Omental fat pad (tissue), 4 donors: ENCODE measurements around the gene IPCEF1. TPM values are rescaled to one million over a fixed set of nuclear protein-coding genes. Genes with fewer than 3 reads are reported as not detected.

Experiments
- ATAC-seq: fragments of 150-250 bp; one replicate; pipeline ENCODE4 v1.9.1; 2016; ENCODE audit warnings: mild to moderate bottlenecking, moderate library complexity; ENCODE audit not compliant: low FRiP score
- DNase-seq: peaks from one replicate; pipeline ENCODE4 v3.0.0-alpha.2; 2019; ENCODE audit warnings: low spot score
- total RNA-seq, 4 donors: library from RNA; depleted of rRNA; stranded (reverse); fragments of >200 nt; gene quantifications; one replicate each; pipeline ENCODE4 v1.1.0, GENCODE V29; 2016
- TF ChIP-seq, protein P1 (sequence below), 3 donors: fragments of 450-650 bp; IDR thresholded peaks; one replicate each; pipeline ENCODE4 v1.5.1; 2016 to 2017; ENCODE audit warnings: antibody characterized with exemption in 3 of 3, mild to moderate bottlenecking in 3 of 3, moderate library complexity in 2 of 3

IPCEF1 gene
- total RNA-seq, 4 donors from 2014 or later = 0.84 to 9.2 (median 2.7) TPM

GRCh38 chr6:154386848-154387717 is 30.5 kb upstream of the IPCEF1 start:
- ATAC-seq (no peak), DNase-seq (no peak)
- TF ChIP-seq, protein P1, sequence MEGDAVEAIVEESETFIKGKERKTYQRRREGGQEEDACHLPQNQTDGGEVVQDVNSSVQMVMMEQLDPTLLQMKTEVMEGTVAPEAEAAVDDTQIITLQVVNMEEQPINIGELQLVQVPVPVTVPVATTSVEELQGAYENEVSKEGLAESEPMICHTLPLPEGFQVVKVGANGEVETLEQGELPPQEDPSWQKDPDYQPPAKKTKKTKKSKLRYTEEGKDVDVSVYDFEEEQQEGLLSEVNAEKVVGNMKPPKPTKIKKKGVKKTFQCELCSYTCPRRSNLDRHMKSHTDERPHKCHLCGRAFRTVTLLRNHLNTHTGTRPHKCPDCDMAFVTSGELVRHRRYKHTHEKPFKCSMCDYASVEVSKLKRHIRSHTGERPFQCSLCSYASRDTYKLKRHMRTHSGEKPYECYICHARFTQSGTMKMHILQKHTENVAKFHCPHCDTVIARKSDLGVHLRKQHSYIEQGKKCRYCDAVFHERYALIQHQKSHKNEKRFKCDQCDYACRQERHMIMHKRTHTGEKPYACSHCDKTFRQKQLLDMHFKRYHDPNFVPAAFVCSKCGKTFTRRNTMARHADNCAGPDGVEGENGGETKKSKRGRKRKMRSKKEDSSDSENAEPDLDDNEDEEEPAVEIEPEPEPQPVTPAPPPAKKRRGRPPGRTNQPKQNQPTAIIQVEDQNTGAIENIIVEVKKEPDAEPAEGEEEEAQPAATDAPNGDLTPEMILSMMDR (IDR thresholded peaks at IDR 0.05) = no peak

GRCh38 chr6:154384191-154384590 is 27.6 kb upstream of the IPCEF1 start:
- ATAC-seq (no peak), DNase-seq (no peak)
- TF ChIP-seq, protein P1 (IDR thresholded peaks at IDR 0.05) = no peak

DNA sequence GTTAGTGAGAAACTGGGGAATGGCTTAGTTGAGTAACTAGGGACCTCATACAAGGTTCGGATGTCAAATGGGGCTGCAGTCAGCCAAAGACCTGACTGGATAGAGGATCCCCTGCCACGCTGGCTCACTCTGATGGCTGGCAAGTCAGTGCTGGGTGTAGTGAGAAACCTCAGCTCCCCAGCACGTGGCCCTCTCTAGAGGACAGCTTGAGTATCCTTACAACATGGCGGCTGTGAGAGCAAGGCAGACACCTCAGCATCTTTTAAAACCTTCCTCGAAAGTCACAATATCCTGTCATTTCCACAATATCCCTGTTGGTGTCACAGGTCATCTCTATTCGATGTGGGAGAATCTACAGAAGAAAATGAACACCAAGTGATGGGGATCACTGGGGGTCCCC is 26.7 kb upstream of the IPCEF1 start:
- ATAC-seq (no peak), DNase-seq (no peak)
- TF ChIP-seq, protein P1 (IDR thresholded peaks at IDR 0.05) = no peak

DNA sequence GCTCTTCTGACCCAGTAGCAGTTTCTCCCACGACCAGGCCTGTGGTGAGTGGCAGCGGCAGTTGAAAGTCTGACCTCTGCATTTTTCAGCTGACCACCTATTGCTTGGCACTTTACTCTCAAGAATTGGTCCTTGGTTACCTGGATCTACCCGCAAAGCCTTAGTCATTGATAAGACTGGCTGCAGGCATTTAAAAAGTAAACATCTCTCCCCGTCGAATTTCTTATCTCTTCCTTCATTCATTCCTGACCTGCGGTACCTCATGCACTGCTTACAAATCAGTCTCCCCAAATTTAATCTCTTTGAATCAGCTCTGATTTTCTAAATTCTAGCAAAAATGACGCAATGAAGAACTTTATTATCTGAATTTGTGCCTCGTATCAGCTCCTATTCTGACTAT is 26.1 kb upstream of the IPCEF1 start:
- TF ChIP-seq, protein P1 (IDR thresholded peaks at IDR 0.05) = no peak
- no peak for ATAC-seq
- DNase-seq = no peak

DNA sequence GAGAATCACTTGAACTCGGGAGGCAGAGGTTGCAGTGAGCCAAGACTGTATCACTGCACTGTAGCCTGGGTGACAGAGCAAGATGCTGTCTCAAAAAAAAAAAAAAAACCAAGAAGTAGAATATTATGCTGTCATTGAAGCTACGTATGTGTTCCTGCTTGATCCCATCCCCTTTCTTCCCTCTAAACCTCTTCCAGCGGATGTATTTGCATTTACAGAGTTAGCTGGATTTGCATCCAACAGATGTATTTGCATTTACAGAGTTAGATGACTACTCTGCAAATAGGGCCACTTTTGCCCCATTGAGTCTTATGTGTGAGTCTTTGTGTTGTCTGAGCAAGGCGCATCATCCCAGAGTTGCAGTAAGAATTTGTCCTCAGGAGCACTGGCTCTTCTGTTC is 24.9 kb upstream of the IPCEF1 start:
- ATAC-seq = no peak
- no peak for DNase-seq
- TF ChIP-seq, protein P1 (IDR thresholded peaks at IDR 0.05) = no peak

- DNase-seq (no peak), ATAC-seq (no peak)
- TF ChIP-seq, protein P1 (IDR thresholded peaks at IDR 0.05) = no peak
Observed at GRCh38 chr6:154380741-154381140, 24.1 kb upstream of the IPCEF1 start.

DNA sequence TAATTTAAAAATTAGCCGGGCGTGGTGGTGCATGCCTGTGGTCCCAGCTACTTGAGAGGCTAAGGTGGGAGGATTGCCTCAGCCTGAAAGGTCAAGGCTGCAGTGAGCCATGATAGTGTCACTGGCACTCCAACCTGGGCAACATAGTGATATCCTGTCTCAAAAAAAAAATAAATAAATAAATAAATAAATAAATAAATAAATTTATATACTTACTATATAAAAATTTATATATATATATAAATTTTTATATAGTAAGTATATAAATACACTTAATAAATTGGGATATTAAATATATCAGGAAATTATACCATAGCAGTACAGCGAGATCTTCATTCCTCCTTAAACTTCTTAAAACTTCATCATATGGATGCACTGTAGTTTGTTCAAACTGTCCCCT is 23.0 kb upstream of the IPCEF1 start:
- DNase-seq = no peak
- ATAC-seq = no peak
- TF ChIP-seq, protein P1 (IDR thresholded peaks at IDR 0.05) = no peak
